GM21825 (cell line): Measurements from ENCODE around the gene C3orf52.

Source experiments
- ATAC-seq: cut with Tn5 transposase; IDR thresholded peaks from one replicate; pipeline ENCODE4 v1.9.1; 2021; ENCODE audit warnings: mild to moderate bottlenecking, moderate library complexity; ENCODE audit not compliant: unreplicated experiment

The C3orf52 gene

DNA sequence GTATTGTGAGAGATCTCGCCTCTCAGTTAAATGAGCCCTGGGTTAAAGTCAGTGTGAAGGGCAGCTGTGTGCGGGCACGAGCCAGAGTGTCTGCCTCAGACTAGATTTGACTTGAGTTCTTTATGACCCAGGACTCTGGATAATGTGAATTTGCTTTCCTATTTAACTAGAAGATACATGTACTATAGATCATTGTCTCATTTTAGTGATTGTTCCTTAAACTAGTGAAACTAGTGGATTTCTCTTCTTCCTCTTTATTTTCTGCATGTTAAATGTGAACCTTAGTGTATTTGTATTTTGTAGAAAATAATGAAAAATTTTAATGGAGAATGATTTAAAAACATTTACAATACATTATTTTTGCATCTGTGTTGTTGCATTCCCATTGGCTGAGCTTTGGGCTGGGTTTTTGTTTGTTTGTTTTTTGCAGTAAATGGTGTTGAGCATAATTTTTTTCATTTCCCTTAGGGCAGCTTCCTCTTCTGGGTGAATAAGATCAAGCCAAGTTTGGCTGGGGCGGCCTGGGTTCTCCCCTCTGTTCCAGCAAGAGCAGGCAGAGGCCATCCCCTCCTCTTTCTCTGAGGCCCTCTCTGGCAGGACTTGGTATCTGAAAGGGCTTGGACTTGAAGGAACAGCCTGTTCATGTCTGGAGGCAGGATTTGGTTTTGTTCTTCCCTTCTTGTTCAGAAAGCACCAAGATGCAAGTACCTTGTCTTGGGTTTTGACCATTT lies 31.8 kb downstream of the C3orf52 start:
- peak; percentile 25 for ATAC-seq

- no peak for ATAC-seq
Observed at GRCh38 chr3:112119962-112120836, 34.0 kb downstream of the C3orf52 start.

GRCh38 chr3:112121577-112122547 lies 35.7 kb downstream of the C3orf52 start:
- ATAC-seq: no peak

DNA sequence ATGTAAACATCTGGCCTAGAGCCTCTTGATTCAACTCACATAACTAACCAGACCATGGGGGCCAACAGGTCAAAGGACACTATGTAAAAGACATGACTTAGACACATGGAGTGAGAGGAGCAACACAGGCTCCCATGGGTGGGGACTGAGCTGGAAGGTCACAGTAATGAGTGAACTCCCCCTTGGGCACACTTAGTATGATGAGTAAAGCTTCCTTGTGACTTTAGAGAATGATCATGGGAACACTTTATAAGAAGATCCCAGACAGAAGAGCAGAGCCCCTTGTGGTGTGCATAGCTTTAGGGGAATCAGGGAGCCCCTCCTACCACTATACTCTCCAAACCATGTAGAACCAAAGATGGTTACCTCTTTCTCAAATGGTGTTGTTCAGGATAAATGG lies 36.7 kb downstream of the C3orf52 start:
- no peak for ATAC-seq

GRCh38 chr3:112123548-112123947 lies 37.4 kb downstream of the C3orf52 start:
- ATAC-seq: no peak

DNA sequence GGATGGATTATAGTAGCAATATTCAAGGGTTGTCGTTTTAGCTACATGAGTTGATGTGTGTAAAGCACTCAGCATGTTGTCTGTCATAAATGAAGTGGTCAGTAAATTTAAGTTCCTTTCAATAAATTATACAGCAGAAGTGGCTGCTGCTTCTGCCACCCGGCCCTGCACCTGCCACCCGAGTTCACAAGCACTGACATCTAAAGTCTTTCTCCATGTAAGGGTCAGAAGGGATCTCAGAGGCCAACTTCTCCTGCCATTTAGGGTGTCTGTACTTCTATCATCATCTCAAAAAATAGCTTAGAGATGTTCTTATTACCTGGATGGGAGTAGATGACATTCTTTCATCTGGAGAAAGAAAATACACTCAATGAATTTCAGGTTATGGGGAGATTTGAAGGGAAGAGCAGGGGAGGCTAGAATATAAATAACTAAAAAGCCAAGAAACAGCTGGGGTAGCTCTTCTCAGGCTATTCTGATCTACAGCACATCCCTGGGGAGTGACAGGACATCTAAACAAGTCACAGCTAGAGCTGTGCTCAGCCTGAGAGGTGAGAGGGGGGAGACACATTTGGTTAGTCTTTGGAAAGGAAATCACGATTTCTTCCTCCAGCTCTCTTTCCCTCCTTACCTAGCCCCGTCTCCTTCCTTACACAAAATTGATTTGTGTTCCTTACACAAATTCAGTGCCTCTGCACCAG lies 38.9 kb downstream of the C3orf52 start:
- ATAC-seq: no peak

- ATAC-seq: no peak
Observed at GRCh38 chr3:112126511-112126911, 40.3 kb downstream of the C3orf52 start.

DNA sequence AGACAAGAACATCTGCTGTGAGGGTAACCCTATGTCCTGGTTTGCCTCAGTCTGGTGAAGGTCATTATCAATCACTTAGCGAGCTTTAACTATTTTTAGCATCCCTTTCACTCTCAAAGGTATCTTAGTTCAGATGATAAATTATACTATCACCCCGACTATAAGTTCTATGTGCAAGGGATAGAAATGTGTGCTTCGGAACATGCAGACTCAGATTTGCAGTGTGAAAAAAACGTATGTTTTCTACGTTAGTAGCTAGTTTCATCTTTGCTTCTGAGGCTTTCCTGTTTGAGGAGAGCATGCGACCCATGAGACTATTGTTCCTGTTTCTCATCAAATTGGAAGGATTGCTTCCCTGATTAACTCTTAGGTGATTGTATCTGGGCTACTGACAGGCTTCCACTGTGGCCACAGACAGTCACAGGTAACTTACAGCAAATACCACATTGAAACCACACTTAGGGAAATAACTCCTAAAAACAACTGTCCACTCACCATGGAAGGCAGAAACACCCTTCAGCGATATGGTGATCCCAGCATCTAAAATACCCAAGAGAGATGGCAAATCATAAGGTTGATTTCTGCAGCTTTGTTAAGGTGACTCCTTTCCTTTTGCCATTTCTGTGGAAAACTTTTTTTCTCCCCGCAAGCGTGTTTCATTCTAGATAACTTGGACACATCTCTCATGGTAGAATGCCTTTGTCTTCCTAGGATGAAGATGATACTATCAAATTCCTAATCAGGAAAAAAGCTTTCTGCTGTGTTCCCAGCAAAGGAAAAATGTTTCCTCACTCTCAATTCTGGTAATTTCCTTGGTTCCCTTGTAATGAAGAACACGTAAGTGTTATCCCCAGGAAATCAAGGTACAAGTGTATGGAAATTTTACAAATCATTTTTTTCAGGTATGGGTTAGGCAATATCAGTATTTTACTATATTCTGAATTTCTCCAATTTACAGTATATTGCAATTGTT lies 41.6 kb downstream of the C3orf52 start:
- peak; percentile 25 for ATAC-seq

DNA sequence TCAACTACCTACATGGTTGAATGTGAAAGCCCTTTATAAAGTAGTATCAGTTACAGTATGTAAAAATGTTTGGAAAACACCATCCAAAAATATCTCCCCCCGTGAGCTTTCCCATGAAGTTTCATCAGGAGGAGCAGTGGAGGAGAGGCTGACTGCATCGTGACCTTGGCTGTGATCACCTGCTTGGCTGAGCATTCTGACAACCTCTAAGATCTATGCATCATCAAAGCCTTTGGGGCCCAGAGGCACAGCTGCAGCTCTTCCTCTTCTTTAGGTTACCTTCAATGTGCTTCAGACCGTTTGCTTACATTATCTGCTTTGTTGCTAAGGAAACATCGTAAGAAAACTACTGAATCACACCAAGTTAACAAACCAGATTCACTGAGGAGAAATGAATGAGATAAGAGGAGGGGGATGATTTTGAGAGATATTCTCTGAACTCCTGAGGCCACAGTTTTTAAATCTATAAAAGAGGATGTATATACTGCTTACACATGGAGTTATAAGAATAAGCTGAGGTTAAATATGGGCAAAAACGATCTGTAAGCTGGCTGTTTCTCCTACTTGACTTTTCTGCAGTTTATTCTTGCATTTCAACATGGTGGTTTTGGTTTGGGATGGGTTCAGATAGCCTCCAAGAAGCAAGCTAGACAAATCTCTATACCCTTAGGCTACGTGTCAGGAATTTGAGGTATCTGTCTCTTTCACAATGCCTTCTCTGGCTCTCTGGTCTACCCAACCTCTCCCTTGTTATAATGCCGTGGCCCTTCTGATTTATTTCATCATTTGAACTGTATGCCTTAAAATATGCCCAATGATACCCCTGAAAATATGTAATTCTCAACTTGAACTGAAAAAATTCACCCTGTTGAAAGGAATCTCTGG lies 42.9 kb downstream of the C3orf52 start:
- ATAC-seq: peak; percentile 45

DNA sequence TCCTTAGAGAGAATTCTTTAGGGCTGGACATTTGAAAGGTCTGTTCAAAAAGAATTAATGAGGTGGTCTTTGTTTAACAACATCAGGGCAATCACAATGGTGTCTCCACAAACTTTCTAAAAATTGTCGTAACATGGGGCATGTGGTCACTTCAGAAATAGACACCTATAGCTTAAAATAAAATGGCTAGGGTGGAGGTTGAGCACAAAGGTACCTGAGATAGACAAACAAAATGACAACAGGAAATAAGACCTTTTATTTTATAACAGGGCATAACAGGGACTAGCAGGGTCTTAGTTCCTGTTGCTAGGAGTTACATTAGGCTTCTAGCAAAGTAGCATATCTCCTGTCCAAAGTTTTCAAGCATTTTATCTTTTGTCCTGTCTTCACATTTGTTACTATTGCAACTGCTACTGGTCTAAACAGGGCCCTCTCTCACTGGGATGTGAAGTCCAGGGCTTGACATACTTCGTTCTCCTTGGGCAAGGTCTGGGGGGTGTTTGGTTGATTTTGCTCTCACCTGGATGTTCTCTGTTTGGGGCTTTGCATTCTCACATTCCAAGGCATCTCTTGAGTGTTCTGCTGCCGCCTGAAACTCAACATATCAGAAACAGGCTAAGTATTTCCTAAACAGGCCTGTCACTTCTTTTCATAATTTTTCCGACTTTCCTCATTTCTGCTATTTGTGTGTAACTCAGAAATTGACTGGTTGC lies 43.9 kb downstream of the C3orf52 start:
- ATAC-seq: no peak

DNA sequence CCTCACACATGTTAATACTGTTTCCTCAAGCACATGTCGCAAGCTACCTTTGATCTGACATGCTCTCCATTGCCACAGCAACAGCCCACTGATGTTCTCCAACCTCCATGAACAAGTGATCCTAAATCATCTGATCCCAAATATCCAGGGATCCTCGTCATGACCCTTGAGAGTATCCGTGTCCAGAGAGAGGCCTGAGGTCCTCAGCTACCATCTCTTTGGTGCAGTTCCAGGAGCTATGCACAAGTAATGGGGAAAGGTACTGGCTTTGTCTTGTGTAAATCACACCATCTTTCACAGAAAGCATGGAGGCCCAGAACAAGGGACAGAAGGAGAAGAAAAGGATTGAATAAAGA lies 44.4 kb downstream of the C3orf52 start:
- ATAC-seq: no peak

GRCh38 chr3:112131111-112131510 lies 44.9 kb downstream of the C3orf52 start:
- no peak for ATAC-seq

DNA sequence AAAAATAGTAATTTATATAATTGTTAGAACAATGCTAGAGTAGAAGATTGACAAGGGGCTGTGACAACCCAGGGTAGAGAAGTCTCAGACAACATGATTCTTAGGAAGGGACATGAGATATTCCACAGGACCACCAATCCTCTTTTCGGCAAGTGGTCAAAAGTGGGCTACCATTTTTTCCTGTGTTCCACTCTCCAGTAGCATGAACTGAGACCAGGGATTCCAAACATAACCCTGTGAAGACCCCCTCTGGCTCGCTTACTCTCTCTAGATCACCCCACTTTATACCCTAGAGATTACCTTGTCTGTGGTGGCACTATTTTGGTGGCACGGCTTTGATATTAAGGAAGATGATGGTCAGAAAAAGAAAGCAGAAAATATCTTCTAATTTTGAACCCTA lies 45.9 kb downstream of the C3orf52 start:
- no peak for ATAC-seq

DNA sequence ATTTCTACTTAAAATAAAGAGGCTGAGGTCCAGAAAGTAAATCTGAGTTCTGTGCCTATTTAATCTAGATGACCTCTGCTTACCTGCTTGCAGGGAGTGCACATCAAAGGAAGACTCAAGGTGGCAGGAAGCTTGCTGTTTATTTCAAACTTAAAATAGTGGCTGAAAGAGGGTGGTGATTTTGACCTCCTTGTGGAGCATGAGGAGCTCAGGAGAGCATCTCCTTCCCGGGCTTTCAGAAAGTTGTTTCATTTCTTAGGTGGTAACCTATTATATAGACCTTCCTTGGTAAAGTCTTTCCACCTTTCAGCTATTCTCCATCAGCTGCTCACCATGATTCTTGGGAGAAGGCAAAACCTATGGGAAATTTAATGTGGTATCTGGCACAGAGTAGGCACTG lies 46.4 kb downstream of the C3orf52 start:
- no peak for ATAC-seq

- ATAC-seq: peak; percentile 75
Observed at GRCh38 chr3:112132975-112133448, 46.8 kb downstream of the C3orf52 start, which contains the start of gene GCSAM. Gene GCSAM (minus strand): TSS chr3:112133248. CDS start chr3:112133120, 128 bp downstream.

DNA sequence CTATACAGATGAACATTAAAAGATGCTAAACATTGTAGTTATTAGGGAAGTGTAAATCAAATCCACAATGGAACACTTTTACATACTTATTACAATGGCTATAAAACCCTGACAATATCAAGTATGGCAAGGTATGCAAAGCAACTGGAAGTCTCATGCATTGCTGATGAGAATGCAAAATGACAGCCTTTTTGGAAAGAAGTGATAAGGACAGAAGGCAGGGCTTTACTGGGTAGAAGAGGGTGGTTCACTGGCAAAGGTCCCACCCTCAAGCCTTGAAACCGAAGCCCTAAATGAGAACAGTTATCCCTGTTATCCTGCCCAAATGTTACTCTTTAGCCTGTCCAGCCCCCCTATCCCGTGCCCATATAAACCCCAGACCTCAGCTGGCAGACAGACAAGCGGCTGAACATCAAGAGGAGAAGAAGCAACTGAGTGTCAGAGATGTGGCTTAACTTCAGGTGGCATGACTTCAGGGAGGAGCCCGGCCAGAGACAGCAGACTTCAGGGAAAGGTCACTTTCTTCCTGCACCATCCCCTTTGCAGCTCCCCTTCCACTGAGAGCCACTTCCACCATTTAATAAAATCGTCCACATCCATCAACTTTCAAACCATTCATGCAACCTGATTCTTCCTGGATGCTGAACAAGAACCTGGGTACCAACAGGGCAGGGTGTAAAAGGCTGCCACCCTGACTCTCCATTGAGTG lies 47.6 kb downstream of the C3orf52 start:
- ATAC-seq: no peak
